Inflammatory macrophage treated with lipopolysaccharide for 4 hours (primary cell): ENCODE measurements around the gene IZUMO1.
"Not testable (repeated sequence)": the region's sequence is repeated elsewhere in the genome, so short reads cannot be mapped to it uniquely, and the experiment has no call there.

Experiments used
- DNase-seq: peaks from one replicate; pipeline ENCODE4 v3.0.0-alpha.2; 2020

Gene IZUMO1

DNA sequence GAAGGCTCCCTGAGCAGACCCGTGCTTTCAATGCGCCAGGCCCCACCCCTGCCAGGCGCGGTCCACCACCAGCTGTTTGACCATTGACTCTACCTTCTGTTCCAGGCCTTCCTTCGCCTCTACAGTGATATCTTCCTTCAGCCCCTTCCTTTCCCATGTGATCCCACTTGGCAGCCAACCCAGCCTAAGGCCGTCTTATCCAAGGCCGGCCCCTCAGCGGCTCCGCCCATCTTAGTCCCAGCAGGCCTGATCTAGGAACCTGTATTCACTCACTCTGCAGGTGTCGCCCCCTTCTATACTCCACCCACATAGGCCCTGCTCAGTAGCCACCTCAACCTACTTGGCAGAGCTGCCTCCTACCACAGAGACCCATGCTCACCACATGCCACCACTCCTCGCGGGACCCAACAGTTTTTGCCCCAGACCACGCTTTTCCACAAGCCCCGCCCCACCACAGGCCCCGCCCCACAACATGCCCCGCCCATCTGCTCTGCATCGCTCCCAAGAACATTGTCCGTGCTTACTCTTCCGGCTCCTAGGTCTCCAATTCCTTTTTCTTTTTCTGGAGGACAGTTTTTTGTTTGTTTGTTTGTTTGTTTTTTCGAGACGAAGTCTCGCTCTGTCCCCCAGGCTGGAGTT lies 9.2 kb downstream of the IZUMO1 start:
- DNase-seq: no peak

DNA sequence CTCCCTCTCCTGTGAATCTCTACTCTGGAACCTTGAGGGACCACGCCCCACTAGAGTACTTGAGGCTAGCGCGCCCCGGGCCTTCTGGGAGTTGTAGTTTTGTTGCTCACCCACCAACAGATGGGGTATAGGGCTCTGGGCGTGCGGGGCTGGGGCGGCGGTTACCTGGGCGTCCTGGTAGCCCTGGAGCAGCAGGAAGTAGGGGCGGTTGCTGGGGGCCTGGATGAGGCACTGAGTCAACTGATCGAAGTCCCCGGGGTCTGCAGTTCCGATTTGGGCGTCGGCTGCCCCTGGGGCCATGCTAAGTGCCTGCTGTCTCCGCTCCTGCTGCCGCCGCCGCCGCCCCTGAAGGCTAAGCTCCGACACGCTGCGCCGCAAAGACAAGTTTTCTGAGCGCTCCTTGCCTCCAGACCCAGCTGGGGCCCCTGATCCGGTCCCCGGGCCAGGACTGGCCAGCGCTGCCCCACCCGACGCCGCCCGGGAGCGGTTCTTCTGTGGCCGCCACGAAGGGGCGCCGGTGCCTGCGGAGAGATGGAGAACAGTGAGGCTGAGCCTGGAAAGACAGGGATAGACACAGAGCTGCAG lies 11.6 kb downstream of the IZUMO1 start:
- no peak for DNase-seq

DNA sequence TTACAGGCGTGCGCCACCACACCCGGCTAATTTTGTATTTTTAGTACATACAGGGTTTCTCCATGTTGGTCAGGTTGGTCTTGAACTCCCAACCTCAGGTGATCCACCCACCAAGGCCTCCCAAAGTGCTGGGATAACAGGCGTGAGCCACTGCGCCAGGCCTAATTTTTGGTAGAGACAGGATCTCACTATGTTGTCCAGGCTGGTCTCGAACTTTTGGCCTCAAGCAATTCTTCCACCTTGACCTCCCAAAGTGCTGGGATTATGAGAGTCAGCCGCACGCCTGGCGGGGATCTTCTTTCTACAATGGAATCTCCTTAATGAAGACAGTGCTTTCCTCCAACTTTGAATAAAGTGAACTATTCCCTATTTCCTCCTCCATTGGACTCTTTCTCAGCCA lies 12.1 kb downstream of the IZUMO1 start:
- no peak for DNase-seq

GRCh38 chr19:48731452-48731851 lies 15.3 kb downstream of the IZUMO1 start:
- no peak for DNase-seq

- DNase-seq: no peak
Observed at GRCh38 chr19:48728911-48729664, 17.6 kb downstream of the IZUMO1 start.

GRCh38 chr19:48726556-48726955 lies 20.2 kb downstream of the IZUMO1 start:
- DNase-seq: peak; percentile 73

DNA sequence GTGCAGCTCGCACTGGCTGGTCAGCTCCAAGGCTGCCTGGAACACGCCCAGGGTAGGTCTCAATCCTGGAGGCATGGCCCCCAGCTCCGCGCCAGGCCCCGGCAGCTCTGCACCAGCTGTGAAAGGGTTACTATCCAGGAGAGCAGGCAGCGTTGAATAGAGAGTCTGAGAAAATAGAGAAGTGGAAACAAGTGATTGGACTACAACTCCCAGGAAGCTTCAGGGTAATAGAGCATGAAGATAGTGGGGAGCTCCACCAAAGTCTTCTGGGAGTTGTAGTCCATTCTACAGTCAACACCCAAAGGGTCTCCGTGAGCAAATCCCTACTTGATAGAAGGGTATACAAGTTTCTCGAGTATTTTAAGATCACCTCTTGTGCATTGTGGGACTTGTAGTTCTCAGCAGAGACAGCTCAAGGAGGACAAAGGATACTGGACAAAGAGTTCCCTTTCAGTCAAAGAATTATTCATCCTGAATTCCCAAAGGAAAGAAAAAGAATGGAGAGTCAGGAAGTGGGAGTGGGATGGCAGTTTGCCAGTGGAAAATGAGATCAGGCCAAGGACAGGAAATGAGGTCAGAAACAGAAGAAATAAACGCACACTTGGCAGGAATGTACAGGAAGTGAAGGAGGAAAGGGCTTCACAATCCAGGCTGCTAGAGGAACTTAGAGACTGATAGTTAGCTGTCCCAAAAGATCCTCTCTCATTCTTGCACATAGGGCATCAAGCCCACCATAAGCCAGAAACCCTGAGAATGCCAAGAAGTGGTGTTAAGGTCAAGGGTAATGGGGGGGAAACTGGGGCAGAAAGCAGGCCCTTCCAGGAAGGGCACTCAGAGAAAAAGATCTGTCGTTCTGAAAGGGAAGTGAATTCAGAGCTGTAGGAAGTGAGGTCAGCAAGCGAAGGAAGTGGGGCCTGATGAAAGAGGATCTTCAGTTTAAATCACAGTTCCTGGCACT lies 21.6 kb downstream of the IZUMO1 start:
- DNase-seq: peak; percentile 68

DNA sequence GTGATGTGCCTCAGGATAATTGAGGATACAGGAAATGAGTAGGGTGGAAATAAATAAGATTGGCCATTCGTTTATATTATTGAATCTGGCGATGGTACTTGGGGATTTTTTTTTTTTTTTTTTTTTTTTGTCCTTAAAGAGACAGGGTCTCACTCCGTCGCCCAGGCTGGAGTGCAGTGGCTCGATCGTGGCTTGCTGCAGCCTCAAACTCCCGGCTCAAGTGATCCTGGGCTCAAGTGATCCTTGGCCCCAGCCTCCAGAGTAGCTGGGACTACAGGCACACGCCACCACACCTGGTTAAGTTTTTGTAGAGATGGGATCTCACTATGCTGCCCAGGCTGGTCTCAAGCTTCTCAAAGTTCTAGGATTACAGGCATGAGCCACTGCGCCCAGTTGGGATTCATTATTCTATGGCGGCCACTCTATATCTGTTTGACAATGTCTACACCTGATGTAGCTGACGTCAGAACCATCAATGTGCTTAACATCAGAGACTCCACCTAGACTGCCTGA lies 24.5 kb downstream of the IZUMO1 start:
- no peak for DNase-seq

- DNase-seq: peak; percentile 97
Observed at GRCh38 chr19:48720613-48721296, 26.0 kb downstream of the IZUMO1 start.

- no peak for DNase-seq
Observed at GRCh38 chr19:48720251-48720612, 26.5 kb downstream of the IZUMO1 start.

- no peak for DNase-seq
Observed at GRCh38 chr19:48719263-48720171, 27.2 kb downstream of the IZUMO1 start, which contains the start of gene MAMSTR. Gene MAMSTR, minus strand, starts transcription at chr19:48719725. Its CDS starts 694 bp downstream, at chr19:48719031.

DNA sequence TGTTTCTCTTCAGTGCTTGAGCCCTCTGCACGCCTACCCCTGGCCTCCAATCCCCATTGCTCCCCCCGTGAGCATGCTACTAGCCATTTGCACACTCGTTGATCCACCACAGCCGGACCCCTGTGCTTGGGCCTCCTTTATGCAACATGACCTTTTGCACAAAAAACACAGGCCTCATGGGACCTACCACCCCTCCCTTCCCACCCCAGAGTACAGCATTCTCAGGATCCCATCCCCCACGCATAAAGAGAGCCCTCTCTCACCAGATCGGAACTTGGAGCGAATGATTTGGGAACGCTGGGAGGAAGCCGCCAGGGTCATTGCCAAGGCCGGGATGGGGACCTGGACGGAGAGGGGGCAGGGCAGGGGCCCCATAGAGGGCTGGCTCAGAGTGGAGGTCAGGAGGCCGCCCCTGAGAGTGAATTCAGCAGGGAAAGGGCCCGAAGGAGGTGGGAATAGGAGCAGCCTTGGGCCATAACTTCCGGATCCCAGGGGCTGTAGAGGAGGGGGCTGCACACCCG lies 27.9 kb downstream of the IZUMO1 start:
- DNase-seq: no peak

DNA sequence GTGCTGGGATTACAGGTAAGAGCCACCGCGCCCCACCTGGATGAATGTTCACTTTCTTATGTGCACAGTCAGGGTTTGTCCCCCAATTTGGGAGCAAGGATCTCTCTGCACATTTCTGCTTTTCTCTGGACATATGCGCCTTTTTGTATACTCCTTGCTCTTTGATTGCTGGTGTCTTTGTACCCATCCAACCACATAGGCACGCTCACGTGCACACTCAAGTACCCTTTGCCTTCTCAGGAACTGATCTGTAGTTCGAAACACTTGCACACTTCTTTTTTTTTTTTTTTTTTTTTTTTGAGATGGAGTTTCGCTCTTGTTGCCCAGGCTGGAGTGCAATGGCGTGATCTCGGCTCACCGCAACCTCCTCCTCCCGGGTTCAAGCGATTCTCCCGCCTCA lies 28.6 kb downstream of the IZUMO1 start:
- not testable (repeated sequence) for DNase-seq

- no peak for DNase-seq
Observed at GRCh38 chr19:48716562-48717291, 30.0 kb downstream of the IZUMO1 start.

GRCh38 chr19:48715681-48716171 lies 31.0 kb downstream of the IZUMO1 start:
- no peak for DNase-seq

DNA sequence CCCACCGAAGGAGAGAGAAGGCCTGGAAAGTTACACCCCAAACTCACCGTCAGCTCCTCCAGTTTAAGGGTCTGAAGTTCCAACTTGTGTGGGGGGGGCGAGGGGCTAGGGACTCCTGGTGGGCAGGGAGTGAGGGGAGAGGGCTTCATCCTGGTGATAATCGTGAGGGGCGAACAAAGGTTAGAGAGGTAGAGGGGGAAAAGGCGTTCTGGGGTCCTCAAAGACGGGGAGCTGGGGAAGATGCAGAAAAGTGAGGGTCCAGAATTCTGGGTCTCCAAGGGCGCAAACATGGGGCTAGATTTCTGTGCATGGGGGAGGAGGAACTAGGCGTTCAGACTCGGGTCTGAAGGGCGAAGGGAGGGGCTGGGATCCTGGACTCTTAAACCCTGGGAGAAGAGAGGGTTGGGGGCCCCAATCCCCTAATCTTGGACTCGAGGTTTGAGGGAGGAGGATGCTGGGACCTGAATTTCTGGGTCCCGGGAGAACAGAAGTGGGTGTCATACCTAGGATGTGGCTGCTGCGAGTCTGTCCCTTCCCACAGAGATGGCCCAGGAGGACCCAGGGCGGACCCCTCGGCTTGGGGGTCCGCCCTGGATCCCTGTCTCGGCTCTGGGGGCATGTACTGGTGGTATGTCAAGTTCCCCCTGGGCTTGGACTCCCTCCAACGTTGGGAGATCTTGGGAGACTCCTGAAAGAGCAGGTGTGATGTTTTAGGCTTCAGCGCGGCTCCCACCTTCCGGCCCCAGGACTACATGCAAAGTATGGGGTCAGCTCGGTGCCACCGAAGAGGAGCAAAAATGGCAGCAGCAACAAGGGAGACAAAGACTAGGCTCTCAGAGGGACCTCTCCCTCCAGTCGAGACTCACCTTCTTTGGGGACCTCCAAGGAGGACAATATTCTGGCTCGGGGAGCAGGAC lies 31.7 kb downstream of the IZUMO1 start:
- DNase-seq: no peak

- DNase-seq: peak; percentile 99
Observed at GRCh38 chr19:48713864-48714755, 32.6 kb downstream of the IZUMO1 start.
